Measurements from ENCODE around the gene ATG13.

GRCh38 chr11:46635557-46636139 lies 18.3 kb downstream of the ATG13 start:
- TF ChIP-seq CTCF (IDR thresholded peaks at IDR 0.05 in 4 of 5, conservative IDR thresholded peaks at IDR 0.05 in 1 of 5) (no peak), POLR2A (IDR thresholded peaks at IDR 0.05) (no peak)

Measured in gastrocnemius medialis (tissue), 4 donors.